WERI-Rb-1 (cell line): ENCODE measurements around the gene ELMO3.

ENCODE experiments used
- DNase-seq: peaks from one replicate; pipeline ENCODE4 v3.0.0-alpha.2; 2020
- H3K27ac ChIP-seq: fragments of 250-450 bp; sonication (Bioruptor Pico); 2 replicates; pipeline ENCODE4 v1.5.1; 2020; ENCODE audit warnings: mild to moderate bottlenecking, moderate library complexity
- H3K27me3 ChIP-seq: fragments of 250-450 bp; sonication (Bioruptor Pico); 2 replicates; pipeline ENCODE4 v1.5.1; 2021; ENCODE audit warnings: mild to moderate bottlenecking, low read depth, moderate library complexity; ENCODE audit not compliant: insufficient read depth, severe bottlenecking
- H3K36me3 ChIP-seq: fragments of 250-450 bp; sonication (Bioruptor Pico); 2 replicates; pipeline ENCODE4 v1.5.1; 2020; ENCODE audit warnings: mild to moderate bottlenecking, moderate library complexity
- H3K4me3 ChIP-seq: 2 replicates; pipeline ENCODE4 v1.5.1; 2011; ENCODE audit warnings: low read depth, mild to moderate bottlenecking, control low read depth, low read length
- H3K9me3 ChIP-seq: fragments of 250-450 bp; sonication (Bioruptor Pico); 2 replicates; pipeline ENCODE4 v1.5.1; 2021; ENCODE audit warnings: mild to moderate bottlenecking, moderate library complexity; ENCODE audit not compliant: severe bottlenecking
- CTCF ChIP-seq: IDR thresholded peaks from 2 replicates; pipeline ENCODE4 v1.5.1; 2011; ENCODE audit warnings: low read depth, mild to moderate bottlenecking, control low read depth, inconsistent platforms, low read length

ELMO3 gene

GRCh38 chr16:67230809-67231660 lies 32.1 kb downstream of the ELMO3 start:
- Histone ChIP-seq H3K9me3 (no peaks in the 10 kb centered on the region), H3K27me3 (no peaks in the 10 kb centered on the region), H3K27ac (no peak overlapping the region), H3K4me3 (no peak overlapping the region), H3K36me3 (peaks cover 45% of the 10 kb centered on the region)
- TF ChIP-seq CTCF: no peak
- DNase-seq: no peak

GRCh38 chr16:67233596-67233995 lies 34.7 kb downstream of the ELMO3 start:
- TF ChIP-seq CTCF: no peak
- peaks cover 57% of the 10 kb centered on the region for H3K36me3 ChIP-seq
- no peak for DNase-seq
- H3K9me3 ChIP-seq: no peaks in the 10 kb centered on the region
- H3K4me3 ChIP-seq: no peak overlapping the region
- H3K27me3 ChIP-seq: no peaks in the 10 kb centered on the region
- H3K27ac ChIP-seq: no peak overlapping the region

DNA sequence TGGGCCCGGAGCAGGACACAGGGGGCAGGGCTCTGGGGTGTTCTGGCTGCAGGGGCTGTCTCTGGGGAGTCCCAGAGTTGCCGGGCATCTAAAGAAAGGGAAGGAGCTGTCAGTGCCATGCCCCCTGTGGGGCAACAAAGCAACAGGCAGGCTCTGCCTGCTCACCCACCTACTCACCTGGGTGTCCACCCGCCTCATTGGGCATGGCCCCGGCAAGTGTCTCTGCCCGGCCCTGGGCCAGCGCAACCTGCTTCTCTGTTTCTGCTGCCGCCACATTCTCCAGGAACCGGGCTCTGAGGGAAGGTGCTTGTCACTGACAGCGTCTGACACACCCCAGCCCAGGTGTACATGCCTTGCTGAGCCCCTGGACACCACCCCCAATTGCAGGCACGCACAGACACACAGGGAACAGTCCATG lies 35.3 kb downstream of the ELMO3 start:
- no peak overlapping the region for H3K4me3 ChIP-seq
- peaks cover 51% of the 10 kb centered on the region for H3K36me3 ChIP-seq
- TF ChIP-seq CTCF: no peak
- no peak for DNase-seq
- H3K27ac ChIP-seq: no peak overlapping the region
- H3K27me3 ChIP-seq: no peaks in the 10 kb centered on the region
- H3K9me3 ChIP-seq: no peaks in the 10 kb centered on the region

GRCh38 chr16:67235816-67236562 lies 37.1 kb downstream of the ELMO3 start:
- Histone ChIP-seq H3K36me3 (peaks cover 33% of the 10 kb centered on the region), H3K27ac (no peak overlapping the region), H3K9me3 (no peaks in the 10 kb centered on the region), H3K4me3 (no peak overlapping the region), H3K27me3 (no peaks in the 10 kb centered on the region)
- TF ChIP-seq CTCF: no peak
- no peak for DNase-seq

DNA sequence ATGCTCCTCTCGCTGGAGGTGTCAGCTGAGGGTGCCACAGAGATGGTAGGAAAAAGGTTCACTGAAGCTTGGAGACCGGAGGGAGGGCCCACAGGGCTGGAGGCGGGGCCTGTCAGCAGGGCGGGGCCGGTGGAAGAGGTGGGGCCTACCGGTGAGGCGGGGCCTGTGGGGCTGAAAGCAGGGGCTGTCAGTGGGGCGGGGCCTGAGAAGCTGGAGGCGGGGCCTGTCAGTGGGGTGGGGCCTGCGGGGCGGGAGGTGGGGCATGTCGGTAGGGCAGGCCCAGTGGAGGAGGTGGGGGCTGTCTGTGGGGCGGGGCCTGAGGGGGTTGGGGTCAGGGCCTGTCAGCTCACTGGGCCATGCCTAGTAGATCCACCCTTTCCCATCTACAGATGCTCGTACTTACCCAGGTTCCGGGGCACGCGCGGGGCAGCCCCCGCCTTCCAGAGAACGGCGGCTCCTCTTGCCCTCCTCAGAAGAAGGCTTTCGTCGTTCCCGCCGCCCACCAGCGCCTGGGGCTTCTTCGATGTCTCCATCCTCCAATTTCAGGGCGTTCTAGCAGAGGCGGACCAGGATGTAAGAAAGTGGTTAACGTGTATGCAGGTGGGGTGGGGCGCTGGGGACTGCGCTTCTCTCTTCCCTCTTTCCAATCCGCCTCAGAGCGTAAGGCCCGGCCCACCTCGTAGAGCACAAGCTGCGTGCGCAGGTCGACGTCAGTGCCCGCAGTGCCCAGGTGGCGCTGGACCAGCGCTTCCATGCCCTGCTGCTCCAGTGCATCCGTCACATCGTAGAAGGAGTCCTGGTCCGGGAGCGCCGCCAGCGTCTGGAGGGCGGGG lies 37.8 kb downstream of the ELMO3 start:
- TF ChIP-seq CTCF: no peak
- DNase-seq: peak; percentile 81
- no peaks in the 10 kb centered on the region for H3K27me3 ChIP-seq
- H3K27ac ChIP-seq: no peak overlapping the region
- H3K9me3 ChIP-seq: no peaks in the 10 kb centered on the region
- no peak overlapping the region for H3K4me3 ChIP-seq
- H3K36me3 ChIP-seq: peaks cover 25% of the 10 kb centered on the region
